Measurements from ENCODE around the gene BNC2. TPM values are rescaled to one million over a fixed set of nuclear protein-coding genes. Genes with fewer than 3 reads are reported as not detected.
"Not testable (repeated sequence)": the region's sequence is repeated elsewhere in the genome, so short reads cannot be mapped to it uniquely, and the experiment has no call there.

Gene BNC2
- total RNA-seq, 6 experiments from 2014 or later: 19.0 to 28.7 (median 25.4) TPM

- Mint-ChIP-seq H3K36me3 (ENCODE audit: low read depth) (peaks cover 8% of the 10 kb centered on the region; the same call in 1 of the 2 replicates), H3K27me3 (ENCODE audit: insufficient read depth) (peaks cover 6% of the 10 kb centered on the region), H3K27ac (peak overlapping the region; percentile 61), H3K9me3 (peaks cover 6% of the 10 kb centered on the region; the same call in 1 of the 2 replicates), H3K4me1 (ENCODE audit: low read depth) (peaks cover 27% of the 10 kb centered on the region), H3K4me3 (no peak overlapping the region)
- DNase-seq: peak; percentile 60
- TF ChIP-seq, protein P1, sequence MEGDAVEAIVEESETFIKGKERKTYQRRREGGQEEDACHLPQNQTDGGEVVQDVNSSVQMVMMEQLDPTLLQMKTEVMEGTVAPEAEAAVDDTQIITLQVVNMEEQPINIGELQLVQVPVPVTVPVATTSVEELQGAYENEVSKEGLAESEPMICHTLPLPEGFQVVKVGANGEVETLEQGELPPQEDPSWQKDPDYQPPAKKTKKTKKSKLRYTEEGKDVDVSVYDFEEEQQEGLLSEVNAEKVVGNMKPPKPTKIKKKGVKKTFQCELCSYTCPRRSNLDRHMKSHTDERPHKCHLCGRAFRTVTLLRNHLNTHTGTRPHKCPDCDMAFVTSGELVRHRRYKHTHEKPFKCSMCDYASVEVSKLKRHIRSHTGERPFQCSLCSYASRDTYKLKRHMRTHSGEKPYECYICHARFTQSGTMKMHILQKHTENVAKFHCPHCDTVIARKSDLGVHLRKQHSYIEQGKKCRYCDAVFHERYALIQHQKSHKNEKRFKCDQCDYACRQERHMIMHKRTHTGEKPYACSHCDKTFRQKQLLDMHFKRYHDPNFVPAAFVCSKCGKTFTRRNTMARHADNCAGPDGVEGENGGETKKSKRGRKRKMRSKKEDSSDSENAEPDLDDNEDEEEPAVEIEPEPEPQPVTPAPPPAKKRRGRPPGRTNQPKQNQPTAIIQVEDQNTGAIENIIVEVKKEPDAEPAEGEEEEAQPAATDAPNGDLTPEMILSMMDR (IDR thresholded peaks at IDR 0.05): no peak
Measured at GRCh38 chr9:16884952-16885513, 14.6 kb upstream of the BNC2 start.

DNA sequence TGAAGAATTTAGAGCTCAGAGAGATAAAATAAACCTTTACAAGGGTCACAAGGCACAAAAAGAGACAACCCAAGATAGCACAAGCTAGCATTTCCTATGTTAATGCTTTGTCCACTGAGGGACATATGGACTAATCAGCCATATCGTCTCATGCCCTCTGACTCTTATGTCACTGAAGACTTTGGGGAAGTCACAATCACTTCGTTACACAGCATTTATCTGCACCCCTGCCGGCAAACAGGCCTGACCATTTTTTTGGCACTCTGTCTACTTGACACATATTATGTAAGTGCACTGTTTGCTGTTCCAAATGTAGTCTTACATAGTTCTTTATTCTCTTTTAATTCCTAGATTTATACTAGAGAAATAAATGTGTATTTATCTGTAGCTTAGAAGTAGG is 13.9 kb upstream of the BNC2 start:
- H3K27ac Mint-ChIP-seq: no peak overlapping the region; the same call in 1 of the 2 replicates
- TF ChIP-seq, protein P1 (IDR thresholded peaks at IDR 0.05): no peak
- H3K4me3 Mint-ChIP-seq: no peak overlapping the region
- H3K9me3 Mint-ChIP-seq: peaks cover 6% of the 10 kb centered on the region; the same call in 1 of the 2 replicates
- H3K27me3 Mint-ChIP-seq (ENCODE audit: insufficient read depth): peaks cover 6% of the 10 kb centered on the region
- H3K4me1 Mint-ChIP-seq (ENCODE audit: low read depth): peaks cover 27% of the 10 kb centered on the region
- DNase-seq: no peak
- H3K36me3 Mint-ChIP-seq (ENCODE audit: low read depth): peaks cover 8% of the 10 kb centered on the region; the same call in 1 of the 2 replicates

DNA sequence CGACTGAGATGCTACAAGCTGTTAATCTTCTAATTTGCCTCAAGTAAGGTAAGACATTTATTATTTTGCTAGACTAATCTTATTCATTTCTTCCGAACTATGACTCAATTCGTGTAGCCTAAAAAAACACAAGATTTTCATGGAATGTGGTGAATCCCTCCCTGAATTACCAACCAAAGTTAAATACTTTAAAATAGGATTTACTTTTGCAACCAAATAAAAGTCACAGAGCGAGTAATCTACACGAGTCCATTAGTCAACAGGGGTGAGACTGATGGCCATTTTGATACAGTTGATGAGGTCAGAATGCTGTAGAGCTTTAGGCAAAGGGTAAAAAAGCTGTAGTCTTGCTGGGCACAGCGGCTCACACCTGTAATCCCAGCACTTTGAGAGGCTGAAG is 13.1 kb upstream of the BNC2 start:
- TF ChIP-seq, protein P1 (IDR thresholded peaks at IDR 0.05): no peak
- H3K36me3 Mint-ChIP-seq (ENCODE audit: low read depth): peaks cover 8% of the 10 kb centered on the region; the same call in 1 of the 2 replicates
- peak; percentile 52 for DNase-seq

DNA sequence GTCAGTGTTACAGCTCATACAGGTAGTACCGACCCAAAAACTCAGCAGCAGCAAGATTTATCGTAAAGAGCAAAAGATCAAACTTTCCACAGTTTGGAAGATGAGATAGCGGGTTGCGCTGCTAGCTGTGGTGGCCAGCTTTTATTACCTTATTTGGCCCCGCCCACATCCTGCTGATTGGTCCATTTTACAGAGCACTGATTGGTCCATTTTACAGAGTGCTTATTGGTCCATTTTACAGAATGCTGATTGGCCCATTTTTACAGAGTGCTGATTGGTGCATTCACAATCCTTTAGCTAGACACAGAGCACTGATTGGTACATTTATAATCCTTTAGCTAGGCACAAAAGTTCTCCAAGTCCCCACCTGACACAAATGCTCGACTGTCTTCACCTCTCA is 12.0 kb upstream of the BNC2 start:
- H3K9me3 Mint-ChIP-seq; H3K4me3 Mint-ChIP-seq; DNase-seq; H3K27ac Mint-ChIP-seq; H3K27me3 Mint-ChIP-seq (ENCODE audit: insufficient read depth); H3K36me3 Mint-ChIP-seq (ENCODE audit: low read depth): not testable (repeated sequence)
- peaks cover 27% of the 10 kb centered on the region for H3K4me1 Mint-ChIP-seq (ENCODE audit: low read depth)

More for the DNA sequence above, 13.1 kb upstream of the BNC2 start:
- H3K27ac Mint-ChIP-seq: peak overlapping the region; percentile 28; the same call in 1 of the 2 replicates
- H3K9me3 Mint-ChIP-seq: peaks cover 6% of the 10 kb centered on the region; the same call in 1 of the 2 replicates
- H3K4me1 Mint-ChIP-seq (ENCODE audit: low read depth): peaks cover 27% of the 10 kb centered on the region
- H3K4me3 Mint-ChIP-seq: peak overlapping the region; percentile 20; the same call in 1 of the 2 replicates
- peaks cover 6% of the 10 kb centered on the region for H3K27me3 Mint-ChIP-seq (ENCODE audit: insufficient read depth)

DNA sequence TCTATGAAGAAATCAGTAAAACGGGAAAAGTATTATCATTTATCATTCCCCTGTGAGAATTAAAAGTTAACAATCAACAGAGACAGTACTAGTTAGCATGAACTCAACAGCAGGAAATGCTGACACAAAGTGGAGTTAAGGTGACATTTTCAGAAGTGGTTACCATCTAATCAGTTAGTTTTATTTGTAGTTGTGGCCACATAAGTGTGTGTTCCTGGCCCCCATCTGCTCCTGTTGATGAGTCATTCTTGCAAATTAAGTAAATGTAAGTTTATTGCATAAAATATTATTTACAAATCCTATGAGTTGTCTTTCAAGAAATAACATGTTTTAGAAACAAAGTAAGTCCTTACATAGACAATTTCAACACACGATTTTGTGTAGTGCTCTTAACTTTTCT is 8.9 kb upstream of the BNC2 start:
- no peak for DNase-seq
- Mint-ChIP-seq H3K4me1 (ENCODE audit: low read depth) (peaks cover 13% of the 10 kb centered on the region), H3K9me3 (peaks cover 16% of the 10 kb centered on the region), H3K27ac (no peak overlapping the region), H3K4me3 (no peak overlapping the region), H3K27me3 (ENCODE audit: insufficient read depth) (peaks cover 6% of the 10 kb centered on the region), H3K36me3 (ENCODE audit: low read depth) (peaks cover 13% of the 10 kb centered on the region)
- TF ChIP-seq, protein P1 (IDR thresholded peaks at IDR 0.05): no peak

DNA sequence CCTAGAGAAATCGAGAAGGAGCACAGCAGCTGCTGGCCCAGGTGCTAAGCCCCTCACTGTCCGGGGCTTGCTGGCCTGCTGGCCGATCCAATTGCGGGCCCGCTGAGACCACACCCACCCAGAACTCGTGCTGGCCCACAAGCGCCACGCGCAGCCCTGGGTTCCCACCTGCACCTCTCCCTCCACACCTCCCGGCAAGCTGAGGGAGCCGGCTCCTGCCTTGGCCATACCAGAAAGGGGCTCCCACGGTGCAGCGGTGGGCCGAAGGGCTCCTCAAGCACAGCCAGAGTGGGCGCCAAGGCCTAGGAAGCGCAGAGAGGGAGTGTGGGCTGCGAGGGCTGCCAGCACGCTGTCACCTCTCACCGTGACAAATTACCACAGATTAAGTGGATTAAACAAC is 6.8 kb upstream of the BNC2 start:
- Mint-ChIP-seq H3K4me3 (no peak overlapping the region), H3K36me3 (ENCODE audit: low read depth) (peaks cover 7% of the 10 kb centered on the region), H3K27me3 (ENCODE audit: insufficient read depth) (peaks cover 6% of the 10 kb centered on the region), H3K4me1 (ENCODE audit: low read depth) (peaks cover 19% of the 10 kb centered on the region), H3K27ac (no peak overlapping the region), H3K9me3 (peaks cover 14% of the 10 kb centered on the region)
- no peak for DNase-seq
- TF ChIP-seq, protein P1 (IDR thresholded peaks at IDR 0.05): no peak
